ENCODE data around the gene KCTD11.
"Not testable (repeated sequence)": the region's sequence is repeated elsewhere in the genome, so short reads cannot be mapped to it uniquely, and the experiment has no call there.

The KCTD11 gene

DNA sequence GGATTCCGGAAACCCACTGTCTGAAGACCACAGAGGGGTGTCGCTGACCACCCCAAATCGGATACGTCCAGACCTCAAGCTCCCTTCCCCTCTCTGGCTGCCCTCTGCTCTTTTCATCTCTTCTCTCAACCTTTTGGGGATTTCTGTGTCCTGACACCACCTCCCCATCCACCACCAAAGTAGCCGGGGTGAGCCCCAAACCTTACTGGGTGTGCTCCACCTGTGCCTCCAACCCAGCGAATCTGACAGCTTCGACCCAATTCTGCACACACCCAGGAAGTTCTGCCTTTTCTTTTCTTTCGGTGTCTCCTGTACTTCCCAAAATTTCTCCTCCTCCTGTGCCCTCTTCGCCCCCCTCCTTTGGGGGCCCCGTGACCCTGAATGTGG is 534 bp downstream of the KCTD11 start:
- Histone ChIP-seq H3K4me3 (ENCODE audit: low read length) (peak overlapping the region; percentile 97), H3K4me1 (ENCODE audit: control insufficient read depth, insufficient read depth, low read length) (peaks cover 56% of the 10 kb centered on the region), H3K9me3 (ENCODE audit: control insufficient read depth, low read length) (no peaks in the 10 kb centered on the region), H3K36me3 (ENCODE audit: control insufficient read depth, insufficient read depth, low read length, severe bottlenecking) (no peaks in the 10 kb centered on the region), H3K9ac (ENCODE audit: low read length) (peak overlapping the region; percentile 100), H3K27me3 (replicated peaks; ENCODE audit: control insufficient read depth, insufficient read depth, low read length) (no peaks in the 10 kb centered on the region)
- DNase-seq (ENCODE audit: low read depth), result no peak

GRCh38 chr17:7352910-7353635 is 1.1 kb downstream of the KCTD11 start:
- Histone ChIP-seq H3K4me1 (ENCODE audit: control insufficient read depth, insufficient read depth, low read length) (peaks cover 53% of the 10 kb centered on the region), H3K36me3 (ENCODE audit: control insufficient read depth, insufficient read depth, low read length, severe bottlenecking) (no peaks in the 10 kb centered on the region), H3K9me3 (ENCODE audit: control insufficient read depth, low read length) (no peaks in the 10 kb centered on the region), H3K27me3 (replicated peaks; ENCODE audit: control insufficient read depth, insufficient read depth, low read length) (no peaks in the 10 kb centered on the region), H3K9ac (ENCODE audit: low read length) (peak overlapping the region; percentile 100), H3K4me3 (ENCODE audit: low read length) (peak overlapping the region; percentile 97)
- DNase-seq (ENCODE audit: low read depth), result no peak

DNA sequence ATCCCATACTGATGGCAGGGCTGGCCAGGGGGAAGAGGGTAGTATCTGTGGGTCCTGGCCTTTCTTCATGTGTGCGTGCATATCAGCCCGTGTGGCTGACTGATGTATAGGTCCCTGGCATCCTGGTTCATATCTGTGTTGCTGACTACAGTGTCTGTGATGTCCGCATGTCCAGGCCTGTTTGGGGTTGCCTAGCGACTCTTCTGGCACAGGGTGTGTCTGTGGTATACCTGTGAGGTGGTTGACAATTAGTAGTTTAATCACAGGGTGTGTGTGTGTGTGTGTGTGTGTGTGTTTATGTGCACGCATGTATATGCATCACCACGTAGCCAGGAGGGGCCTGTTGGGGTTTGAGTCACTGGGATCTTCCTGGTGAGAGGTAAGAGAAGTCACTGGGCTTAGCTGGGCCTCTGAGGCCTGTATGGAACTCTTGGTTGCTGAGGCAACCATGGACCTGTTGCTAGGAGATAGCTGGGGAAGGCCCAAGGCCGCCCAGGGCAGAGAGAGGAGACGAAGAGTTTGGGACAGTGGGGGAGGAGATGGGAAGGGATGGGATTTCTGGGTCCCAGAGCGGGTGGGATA is 2.4 kb downstream of the KCTD11 start:
- Histone ChIP-seq H3K27me3 (replicated peaks; ENCODE audit: control insufficient read depth, insufficient read depth, low read length) (no peaks in the 10 kb centered on the region), H3K9me3 (ENCODE audit: control insufficient read depth, low read length) (no peaks in the 10 kb centered on the region), H3K4me3 (ENCODE audit: low read length) (peak overlapping the region; percentile 97), H3K36me3 (ENCODE audit: control insufficient read depth, insufficient read depth, low read length, severe bottlenecking) (no peaks in the 10 kb centered on the region), H3K4me1 (ENCODE audit: control insufficient read depth, insufficient read depth, low read length) (peaks cover 41% of the 10 kb centered on the region), H3K9ac (ENCODE audit: low read length) (peak overlapping the region; percentile 100)
- DNase-seq (ENCODE audit: low read depth), result no peak

DNA sequence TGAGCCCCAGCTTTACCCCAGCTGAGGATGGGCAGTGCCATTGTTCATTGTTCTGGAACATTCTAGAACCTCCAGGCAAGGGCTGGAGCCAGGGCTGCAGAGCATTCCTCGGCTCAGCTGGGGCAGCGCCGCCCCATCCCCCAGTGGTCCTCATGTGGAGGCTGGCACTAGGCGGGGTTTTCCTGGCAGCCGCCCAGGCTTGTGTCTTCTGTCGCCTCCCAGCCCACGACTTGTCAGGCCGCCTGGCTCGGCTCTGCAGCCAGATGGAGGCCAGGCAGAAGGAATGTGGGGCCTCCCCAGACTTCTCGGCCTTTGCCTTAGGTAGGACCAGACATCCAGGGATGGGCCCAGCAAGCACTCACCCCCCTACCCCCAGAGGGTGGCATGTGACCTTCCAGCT is 3.1 kb downstream of the KCTD11 start, which contains the start of gene TMEM95:
TSS of gene TMEM95 (plus strand) at position 104 of the 400 bp plus-strand sequence. CDS start at position 153, 49 bp downstream.
- Histone ChIP-seq H3K27me3 (replicated peaks; ENCODE audit: control insufficient read depth, insufficient read depth, low read length) (no peaks in the 10 kb centered on the region), H3K4me3 (ENCODE audit: low read length) (peak within 1 kb of the TSS; percentile 97), H3K9me3 (ENCODE audit: control insufficient read depth, low read length) (no peaks in the 10 kb centered on the region), H3K4me1 (ENCODE audit: control insufficient read depth, insufficient read depth, low read length) (peaks cover 34% of the 10 kb centered on the region), H3K9ac (ENCODE audit: low read length) (peak within 1 kb of the TSS; percentile 100), H3K36me3 (ENCODE audit: control insufficient read depth, insufficient read depth, low read length, severe bottlenecking) (no peaks in the 10 kb centered on the region)
- peak; percentile 49 for DNase-seq (ENCODE audit: low read depth)

DNA sequence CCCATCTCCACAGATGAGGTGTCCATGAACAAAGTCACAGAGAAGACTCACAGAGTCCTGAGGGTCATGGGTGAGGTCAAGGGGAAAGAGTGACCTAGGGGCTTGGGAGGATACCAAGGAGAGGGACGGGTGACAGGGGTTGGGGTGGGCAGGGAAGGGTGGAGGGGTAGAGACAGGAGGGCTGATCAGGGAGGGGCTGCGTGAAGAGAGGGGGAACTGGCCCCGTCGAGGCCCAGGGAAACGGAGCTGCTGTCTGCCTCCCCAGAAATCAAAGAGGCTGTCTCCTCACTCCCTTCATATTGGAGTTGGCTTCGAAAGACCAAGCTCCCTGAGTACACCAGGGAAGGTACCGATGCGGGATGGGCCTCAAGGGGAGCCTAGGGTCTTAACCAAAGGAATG is 3.6 kb downstream of the KCTD11 start:
- Histone ChIP-seq H3K9me3 (ENCODE audit: control insufficient read depth, low read length) (no peaks in the 10 kb centered on the region), H3K9ac (ENCODE audit: low read length) (peak overlapping the region; percentile 27), H3K36me3 (ENCODE audit: control insufficient read depth, insufficient read depth, low read length, severe bottlenecking) (no peaks in the 10 kb centered on the region), H3K27me3 (replicated peaks; ENCODE audit: control insufficient read depth, insufficient read depth, low read length) (no peaks in the 10 kb centered on the region), H3K4me3 (ENCODE audit: low read length) (no peak overlapping the region), H3K4me1 (ENCODE audit: control insufficient read depth, insufficient read depth, low read length) (peaks cover 34% of the 10 kb centered on the region)
- no peak for DNase-seq (ENCODE audit: low read depth)

DNA sequence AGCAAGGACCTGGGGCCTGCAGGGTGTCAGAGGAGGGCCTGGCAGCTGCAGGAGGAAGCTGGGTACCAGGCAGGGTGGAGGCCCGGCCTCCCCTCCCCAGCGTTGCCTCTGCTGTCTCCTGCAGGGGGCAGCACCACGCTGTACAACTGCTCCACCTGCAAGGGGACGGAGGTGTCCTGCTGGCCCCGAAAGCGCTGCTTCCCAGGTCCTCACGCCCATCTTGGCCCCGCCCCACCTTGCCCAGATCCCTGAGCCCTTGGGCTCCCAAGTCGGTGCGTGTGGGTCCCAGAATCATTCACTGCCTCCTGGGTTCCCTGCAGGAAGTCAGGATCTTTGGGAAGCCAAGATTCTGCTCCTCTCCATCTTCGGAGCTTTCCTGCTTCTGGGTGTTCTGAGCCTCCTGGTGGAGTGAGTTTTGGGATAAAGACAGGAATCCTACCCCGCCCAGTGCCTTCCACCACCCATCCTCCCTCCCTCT is 4.1 kb downstream of the KCTD11 start:
- no peaks in the 10 kb centered on the region for H3K9me3 ChIP-seq (ENCODE audit: control insufficient read depth, low read length)
- H3K9ac ChIP-seq (ENCODE audit: low read length), result peak overlapping the region; percentile 27
- H3K27me3 ChIP-seq (replicated peaks; ENCODE audit: control insufficient read depth, insufficient read depth, low read length), result no peaks in the 10 kb centered on the region
- no peak overlapping the region for H3K4me3 ChIP-seq (ENCODE audit: low read length)
- no peaks in the 10 kb centered on the region for H3K36me3 ChIP-seq (ENCODE audit: control insufficient read depth, insufficient read depth, low read length, severe bottlenecking)
- DNase-seq (ENCODE audit: low read depth), result peak; percentile 82
- H3K4me1 ChIP-seq (ENCODE audit: control insufficient read depth, insufficient read depth, low read length), result peaks cover 31% of the 10 kb centered on the region

DNA sequence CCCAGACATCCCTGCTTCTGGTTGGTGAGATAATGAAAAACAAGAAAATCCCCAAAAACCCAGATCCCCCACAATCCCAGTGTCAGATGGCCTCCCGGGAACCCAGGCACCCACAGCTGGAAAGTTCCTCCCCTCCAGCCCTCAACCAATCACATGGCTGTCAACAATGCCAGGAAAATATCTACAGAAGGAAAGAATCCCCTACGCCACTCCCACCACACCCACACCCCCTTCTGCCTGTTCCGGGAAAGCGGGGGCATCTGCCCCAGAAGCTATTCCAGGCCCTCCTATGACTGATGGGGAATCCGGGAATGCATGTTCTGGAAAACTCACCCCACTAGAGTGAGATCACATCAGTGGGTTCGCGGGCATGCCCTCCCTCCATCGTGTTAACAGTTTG is 4.8 kb downstream of the KCTD11 start:
- peaks cover 31% of the 10 kb centered on the region for H3K4me1 ChIP-seq (ENCODE audit: control insufficient read depth, insufficient read depth, low read length)

DNA sequence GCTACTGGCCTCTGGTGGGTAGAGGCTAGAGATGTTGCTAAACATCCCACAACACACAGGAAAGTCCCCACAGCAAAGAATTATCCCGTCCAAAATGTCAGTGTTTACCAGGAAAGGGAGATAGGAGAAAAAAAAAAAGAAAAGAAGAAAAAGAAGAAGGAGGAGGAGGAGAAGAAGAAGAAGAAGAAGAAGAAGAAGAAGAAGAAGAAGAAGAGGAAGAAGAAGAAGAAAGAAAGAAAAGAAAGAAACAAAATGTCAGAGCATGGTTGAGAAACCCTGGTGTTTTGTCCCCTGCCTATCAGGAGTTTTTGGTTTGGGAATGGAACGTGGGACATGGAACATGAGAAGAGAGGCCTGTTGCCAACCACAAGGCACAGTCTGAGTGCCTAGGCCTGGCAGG is 5.4 kb downstream of the KCTD11 start:
- H3K9ac ChIP-seq (ENCODE audit: low read length), result no peak overlapping the region
- H3K36me3 ChIP-seq (ENCODE audit: control insufficient read depth, insufficient read depth, low read length, severe bottlenecking), result no peaks in the 10 kb centered on the region
- no peaks in the 10 kb centered on the region for H3K27me3 ChIP-seq (replicated peaks; ENCODE audit: control insufficient read depth, insufficient read depth, low read length)
- H3K4me1 ChIP-seq (ENCODE audit: control insufficient read depth, insufficient read depth, low read length), result peaks cover 30% of the 10 kb centered on the region
- no peak for DNase-seq (ENCODE audit: low read depth)
- no peak overlapping the region for H3K4me3 ChIP-seq (ENCODE audit: low read length)
- H3K9me3 ChIP-seq (ENCODE audit: control insufficient read depth, low read length), result no peaks in the 10 kb centered on the region

More for the DNA sequence above, 4.8 kb downstream of the KCTD11 start:
- H3K4me3 ChIP-seq (ENCODE audit: low read length), result no peak overlapping the region
- no peak overlapping the region for H3K9ac ChIP-seq (ENCODE audit: low read length)
- H3K9me3 ChIP-seq (ENCODE audit: control insufficient read depth, low read length), result no peaks in the 10 kb centered on the region
- no peaks in the 10 kb centered on the region for H3K27me3 ChIP-seq (replicated peaks; ENCODE audit: control insufficient read depth, insufficient read depth, low read length)
- no peak for DNase-seq (ENCODE audit: low read depth)
- no peaks in the 10 kb centered on the region for H3K36me3 ChIP-seq (ENCODE audit: control insufficient read depth, insufficient read depth, low read length, severe bottlenecking)

- Histone ChIP-seq H3K9me3 (ENCODE audit: control insufficient read depth, low read length) (no peaks in the 10 kb centered on the region), H3K36me3 (ENCODE audit: control insufficient read depth, insufficient read depth, low read length, severe bottlenecking) (no peaks in the 10 kb centered on the region), H3K27me3 (replicated peaks; ENCODE audit: control insufficient read depth, insufficient read depth, low read length) (no peaks in the 10 kb centered on the region), H3K9ac (ENCODE audit: low read length) (no peak overlapping the region), H3K4me3 (ENCODE audit: low read length) (no peak overlapping the region), H3K4me1 (ENCODE audit: control insufficient read depth, insufficient read depth, low read length) (peaks cover 9% of the 10 kb centered on the region)
- no peak for DNase-seq (ENCODE audit: low read depth)
These were observed 9.9 kb downstream of the KCTD11 start for GRCh38 chr17:7361906-7362305.

DNA sequence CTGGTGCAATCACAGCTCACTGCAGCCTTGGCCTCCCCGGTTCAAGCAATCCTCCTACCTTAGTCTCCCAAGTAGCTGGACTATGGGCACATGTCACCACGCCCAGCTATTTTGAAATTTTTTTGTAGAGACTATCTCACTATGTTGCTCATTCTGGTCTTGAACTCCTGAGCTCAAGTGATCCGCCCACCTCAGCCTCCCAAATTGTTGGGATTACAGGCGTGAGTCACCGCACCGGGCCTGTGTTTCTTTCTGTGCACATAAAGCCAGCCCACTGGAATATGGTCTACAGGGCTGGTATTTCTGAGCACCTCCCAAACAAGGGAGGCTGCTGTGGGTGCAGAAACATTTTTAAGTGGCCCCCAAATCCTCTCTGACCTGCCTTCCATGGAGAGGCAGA is 11.3 kb downstream of the KCTD11 start:
- no peaks in the 10 kb centered on the region for H3K36me3 ChIP-seq (ENCODE audit: control insufficient read depth, insufficient read depth, low read length, severe bottlenecking)
- no peak overlapping the region for H3K9ac ChIP-seq (ENCODE audit: low read length)
- no peaks in the 10 kb centered on the region for H3K9me3 ChIP-seq (ENCODE audit: control insufficient read depth, low read length)
- no peak for DNase-seq (ENCODE audit: low read depth)
- no peak overlapping the region for H3K4me3 ChIP-seq (ENCODE audit: low read length)
- peaks cover 9% of the 10 kb centered on the region for H3K4me1 ChIP-seq (ENCODE audit: control insufficient read depth, insufficient read depth, low read length)
- no peaks in the 10 kb centered on the region for H3K27me3 ChIP-seq (replicated peaks; ENCODE audit: control insufficient read depth, insufficient read depth, low read length)

DNA sequence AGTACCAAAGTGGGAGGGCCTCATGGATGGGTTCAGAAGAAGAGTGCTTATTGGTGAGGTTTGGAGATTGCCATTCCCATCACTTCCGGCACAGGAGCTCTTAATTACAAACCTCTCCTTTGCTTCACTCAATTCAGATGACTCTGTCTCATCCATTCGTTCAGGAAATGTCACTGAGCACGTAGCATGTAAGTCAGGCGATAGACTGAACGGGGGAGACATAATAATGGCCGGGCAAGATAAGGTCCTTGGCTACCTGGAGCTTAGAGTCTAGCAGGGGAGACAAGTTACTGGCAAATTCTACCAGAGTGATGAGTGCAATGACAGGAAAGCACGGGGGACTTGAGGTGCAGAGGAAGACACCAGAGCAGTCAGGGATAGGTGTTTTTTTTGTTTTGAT is 14.0 kb downstream of the KCTD11 start:
- not testable (repeated sequence) for H3K9me3 ChIP-seq (ENCODE audit: control insufficient read depth, low read length); H3K4me1 ChIP-seq (ENCODE audit: control insufficient read depth, insufficient read depth, low read length); DNase-seq (ENCODE audit: low read depth); H3K27me3 ChIP-seq (replicated peaks; ENCODE audit: control insufficient read depth, insufficient read depth, low read length); H3K4me3 ChIP-seq (ENCODE audit: low read length); H3K36me3 ChIP-seq (ENCODE audit: control insufficient read depth, insufficient read depth, low read length, severe bottlenecking); H3K9ac ChIP-seq (ENCODE audit: low read length)
